NCI-H82 treated with DMSO at 0.1 percent for 48 hours (cell line): ENCODE measurements around the gene PRKX.
"Not testable (repeated sequence)": the region's sequence is repeated elsewhere in the genome, so short reads cannot be mapped to it uniquely, and the experiment has no call there.

ENCODE experiments used
- DNase-seq: peaks from one replicate; lab custom pipeline; 2025; ENCODE audit not compliant: unreplicated experiment; lab: John Stamatoyannopoulos, UW

Gene PRKX

DNA sequence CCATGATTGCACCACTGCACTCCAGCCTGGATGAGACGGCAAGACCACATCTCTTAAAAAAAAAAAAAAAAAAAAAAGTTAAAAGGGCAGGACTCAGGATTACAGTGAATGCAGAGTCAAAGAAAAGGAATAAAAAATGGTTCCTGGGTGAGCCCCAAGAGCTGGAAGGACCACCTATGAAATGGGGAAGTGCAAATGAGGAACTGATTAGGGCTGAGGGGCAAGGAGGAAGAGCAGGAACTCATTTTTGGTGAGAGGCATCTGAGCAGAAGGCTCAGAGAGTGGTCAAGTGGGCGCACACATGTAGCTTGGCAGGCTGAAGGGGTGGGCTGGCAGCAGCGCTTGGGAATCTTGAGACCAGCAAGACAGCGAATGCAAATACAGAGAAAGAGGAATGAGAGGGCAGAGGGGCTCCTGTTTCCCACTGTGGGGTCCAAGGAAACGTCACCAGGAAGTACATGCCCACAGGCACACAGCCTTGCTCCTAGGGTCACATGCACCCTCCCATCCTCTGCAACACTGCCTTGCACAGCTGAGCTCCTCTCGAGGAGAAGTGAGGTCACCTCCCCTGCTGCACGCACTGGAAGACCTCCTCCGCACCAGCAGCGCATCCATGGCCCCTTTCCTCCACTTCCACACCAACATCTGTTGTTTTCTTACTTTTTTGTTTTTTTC, 49.7 kb downstream of the PRKX start:
- not testable (repeated sequence) for DNase-seq

- no peak for DNase-seq
Observed at GRCh38 chrX:3659761-3660160, 53.7 kb downstream of the PRKX start.

DNA sequence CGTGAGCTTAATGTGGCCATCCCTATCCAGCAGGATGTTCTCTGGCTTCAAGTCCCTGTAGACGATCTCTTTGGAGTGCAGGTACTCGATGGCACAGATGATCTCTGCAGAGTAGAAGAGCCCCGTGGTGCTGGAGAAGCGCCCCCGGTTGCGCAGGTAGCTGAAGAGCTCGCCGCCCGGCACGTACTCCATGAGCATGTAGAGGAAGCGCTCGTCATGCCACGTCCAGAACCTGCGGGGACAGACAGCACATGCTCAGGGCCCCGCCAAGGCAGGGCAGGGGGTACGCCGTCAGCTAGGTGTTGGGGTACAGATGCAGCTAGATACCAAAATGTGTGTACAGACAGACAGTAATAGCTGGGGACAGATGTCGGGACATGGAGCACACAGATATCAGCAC, 58.3 kb downstream of the PRKX start:
- DNase-seq = no peak

- no peak for DNase-seq
Observed at GRCh38 chrX:3653111-3653510, 60.3 kb downstream of the PRKX start.

- DNase-seq = peak; percentile 0
Observed at GRCh38 chrX:3651277-3651676, 62.2 kb downstream of the PRKX start.

GRCh38 chrX:3648084-3648483, 65.4 kb downstream of the PRKX start:
- no peak for DNase-seq

DNA sequence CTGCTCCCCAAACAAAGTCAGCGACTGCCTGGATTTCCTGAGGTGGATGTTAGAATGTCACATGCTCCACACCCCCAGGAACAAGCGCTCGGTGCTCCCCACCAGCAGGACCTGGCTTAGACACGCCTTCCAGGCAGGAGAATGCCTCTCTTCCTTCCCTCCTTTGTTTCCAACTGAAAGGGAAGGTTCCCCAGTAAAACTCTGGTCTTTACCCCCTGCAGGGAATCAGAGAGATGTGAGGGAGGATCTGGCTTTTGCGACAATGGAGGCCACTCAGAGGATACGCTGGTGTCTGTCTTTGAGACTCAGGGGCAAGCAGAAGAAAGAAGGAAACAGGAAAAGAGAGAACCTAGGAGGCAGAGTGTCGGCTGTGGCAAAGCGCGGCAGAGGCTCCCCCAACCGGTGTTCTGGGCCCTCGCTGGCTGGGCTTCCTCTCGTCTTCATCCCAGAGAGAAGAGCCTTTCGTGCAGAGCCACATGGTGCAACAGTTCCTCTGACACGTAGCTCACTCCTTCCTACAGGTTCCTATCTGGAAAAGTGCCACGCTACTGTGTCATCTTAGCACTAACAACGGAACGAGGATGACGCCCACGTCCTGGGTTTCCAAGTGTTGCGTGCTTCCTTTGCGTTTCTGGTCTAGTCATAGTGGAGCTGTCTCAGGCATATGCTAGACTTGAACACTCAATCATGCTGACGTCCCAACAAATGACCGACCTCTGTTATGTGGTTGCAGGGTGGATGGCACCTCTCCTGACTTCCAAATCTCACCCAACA, 73.4 kb downstream of the PRKX start:
- DNase-seq = not testable (repeated sequence)

DNA sequence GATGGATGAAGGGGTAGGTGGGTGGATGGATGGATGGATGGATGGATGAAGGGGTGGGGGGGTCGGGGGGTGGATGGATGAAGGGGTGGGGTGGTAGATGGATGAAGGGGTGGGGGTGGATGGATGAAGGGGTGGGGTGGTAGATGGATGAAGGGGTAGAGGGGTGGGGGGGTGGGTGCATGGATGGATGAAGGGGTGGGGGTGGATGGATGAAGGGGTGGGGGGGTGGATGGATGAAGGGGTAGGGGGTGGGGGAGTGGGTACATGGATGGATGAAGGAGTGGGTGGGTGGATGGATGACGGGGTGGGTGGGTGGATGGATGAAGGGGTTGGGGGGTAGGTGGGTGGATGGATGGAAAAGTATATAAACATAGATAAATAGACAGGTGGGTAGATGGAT, 74.2 kb downstream of the PRKX start:
- no peak for DNase-seq

GRCh38 chrX:3638280-3638873, 75.1 kb downstream of the PRKX start:
- no peak for DNase-seq

- no peak for DNase-seq
Observed at GRCh38 chrX:3636803-3637202, 76.6 kb downstream of the PRKX start.

DNA sequence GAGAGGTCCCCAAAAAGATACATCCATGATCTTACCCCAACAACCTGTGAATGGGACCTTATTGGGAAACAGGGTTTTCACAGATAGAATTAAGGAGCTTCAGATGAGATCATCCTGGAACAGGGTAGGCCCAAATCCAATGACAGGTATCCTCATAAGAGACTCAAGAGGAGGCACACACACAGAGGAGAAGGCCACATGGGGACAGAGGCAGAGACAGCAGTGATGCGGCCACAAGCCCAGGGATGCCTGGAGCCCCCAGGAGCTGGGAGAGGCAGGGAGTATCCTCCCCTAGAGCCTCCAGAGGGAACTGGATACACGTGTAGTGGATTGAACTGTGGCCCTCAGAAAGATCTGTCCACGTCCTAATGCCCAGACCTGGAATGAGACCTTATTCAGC, 82.3 kb downstream of the PRKX start:
- no peak for DNase-seq

GRCh38 chrX:3627594-3627993, 85.9 kb downstream of the PRKX start:
- no peak for DNase-seq

DNA sequence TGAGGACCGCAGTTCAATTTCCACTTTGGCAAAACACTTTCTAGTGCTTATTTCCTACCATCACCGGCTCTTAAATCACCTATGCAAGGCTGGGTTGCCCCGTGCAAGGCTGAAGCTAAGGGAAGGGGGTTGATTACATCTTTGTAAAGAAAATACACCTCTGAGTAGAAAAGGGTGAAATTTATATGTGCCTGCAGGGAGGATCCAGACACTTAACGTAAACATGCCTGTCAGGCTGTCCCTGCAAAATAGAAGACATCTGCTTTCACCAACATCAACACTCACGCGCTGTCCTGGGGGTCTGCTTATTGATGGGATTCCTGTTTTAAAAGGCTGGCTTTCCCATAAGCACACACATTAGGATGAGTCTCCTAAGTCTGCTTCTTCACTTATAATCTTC, 92.0 kb downstream of the PRKX start:
- DNase-seq = no peak

DNA sequence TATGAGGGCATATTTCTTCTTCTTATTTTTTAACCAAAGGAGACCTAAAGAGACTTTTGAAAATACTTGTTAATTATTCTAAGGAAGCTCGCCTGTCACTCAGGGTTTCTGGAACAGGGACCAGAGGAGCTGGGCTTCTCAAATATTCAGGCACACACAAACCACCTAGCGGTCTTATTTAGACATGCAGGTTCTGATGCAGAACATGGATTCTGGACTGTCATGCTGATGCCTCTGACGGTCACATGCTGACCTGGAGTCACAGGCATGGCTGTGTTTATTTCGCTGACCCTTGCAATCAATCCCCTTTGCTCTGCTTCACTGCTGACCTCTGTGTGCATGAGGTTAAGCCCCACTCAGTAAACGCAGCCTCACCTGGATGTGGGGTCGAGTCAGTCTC, 101.7 kb downstream of the PRKX start:
- DNase-seq = not testable (repeated sequence)

- DNase-seq = no peak
Observed at GRCh38 chrX:3609810-3610209, 103.6 kb downstream of the PRKX start.

GRCh38 chrX:3603026-3603661, 110.3 kb downstream of the PRKX start:
- no peak for DNase-seq

DNA sequence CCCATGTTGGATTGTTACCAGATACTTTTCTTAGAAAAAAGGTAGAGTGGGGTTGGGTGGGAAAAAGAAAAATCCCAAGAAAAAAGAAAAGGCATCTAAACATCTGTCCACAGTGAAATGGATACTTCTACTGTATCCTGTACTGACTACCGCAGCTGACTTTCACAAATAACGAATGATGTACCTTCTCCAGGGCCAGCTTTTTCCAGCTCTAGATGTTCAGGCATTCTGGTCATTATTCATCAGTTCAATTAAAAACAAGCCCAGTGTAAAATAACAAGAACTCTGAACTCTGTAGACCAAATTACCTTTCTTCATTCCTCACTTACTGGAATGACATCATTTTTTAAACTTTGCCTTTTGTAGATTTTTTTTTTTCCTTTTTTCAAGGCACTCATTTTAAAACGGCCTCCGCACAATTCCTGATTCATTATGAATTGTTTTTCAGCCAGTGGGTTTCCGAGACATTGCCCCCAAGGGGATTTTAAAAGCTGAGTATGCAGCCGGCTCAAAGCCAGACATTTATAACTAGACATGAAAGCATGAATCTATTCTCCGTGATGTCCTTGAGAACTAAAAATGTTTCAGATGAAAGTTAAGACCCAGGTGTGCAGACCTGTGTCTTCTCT, 113.5 kb downstream of the PRKX start:
- no peak for DNase-seq

DNA sequence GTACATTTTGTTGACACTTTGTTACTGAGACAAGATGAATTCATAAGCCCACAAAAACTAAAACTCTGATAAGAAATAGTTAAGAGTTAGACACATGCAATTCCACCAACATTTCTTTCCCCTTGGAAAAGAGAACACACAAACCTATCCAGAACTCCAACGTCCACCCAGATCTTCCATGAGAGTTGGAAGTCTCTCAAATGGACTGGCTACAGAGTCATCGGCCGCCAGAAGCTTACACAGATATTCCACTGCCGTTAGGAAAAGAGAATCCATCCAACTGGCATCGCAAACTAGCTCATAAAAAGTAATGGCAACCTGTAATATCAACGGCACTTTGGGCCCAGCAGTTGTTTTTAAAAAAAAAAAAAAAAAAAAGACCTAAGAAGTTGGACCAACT, 114.7 kb downstream of the PRKX start:
- DNase-seq = no peak

DNA sequence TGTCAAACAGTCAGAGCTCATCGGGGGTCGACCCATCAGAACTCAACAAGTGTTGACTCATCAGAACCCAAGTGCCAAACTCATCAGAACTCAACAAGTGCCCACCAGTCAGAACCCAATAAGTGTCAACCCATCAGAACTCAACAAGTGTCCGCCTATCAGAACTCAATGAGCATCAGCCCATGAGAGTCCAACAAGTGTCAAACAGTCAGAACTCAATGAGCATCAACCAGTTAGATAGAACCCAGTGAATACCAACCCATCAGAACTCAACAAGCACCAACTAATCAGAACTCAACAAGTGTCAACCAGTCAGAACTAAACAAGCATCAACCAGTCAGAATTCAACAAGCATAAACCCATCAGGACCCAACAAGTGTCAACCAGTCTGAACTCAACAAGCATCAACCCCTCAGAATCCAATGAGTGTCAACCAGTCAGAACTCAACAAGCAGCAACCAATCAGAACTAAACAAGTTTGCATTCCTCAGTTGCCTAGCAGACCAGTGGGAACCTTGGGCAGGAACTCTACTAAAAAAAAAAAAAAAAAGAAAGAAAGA, 115.3 kb downstream of the PRKX start:
- no peak for DNase-seq

DNA sequence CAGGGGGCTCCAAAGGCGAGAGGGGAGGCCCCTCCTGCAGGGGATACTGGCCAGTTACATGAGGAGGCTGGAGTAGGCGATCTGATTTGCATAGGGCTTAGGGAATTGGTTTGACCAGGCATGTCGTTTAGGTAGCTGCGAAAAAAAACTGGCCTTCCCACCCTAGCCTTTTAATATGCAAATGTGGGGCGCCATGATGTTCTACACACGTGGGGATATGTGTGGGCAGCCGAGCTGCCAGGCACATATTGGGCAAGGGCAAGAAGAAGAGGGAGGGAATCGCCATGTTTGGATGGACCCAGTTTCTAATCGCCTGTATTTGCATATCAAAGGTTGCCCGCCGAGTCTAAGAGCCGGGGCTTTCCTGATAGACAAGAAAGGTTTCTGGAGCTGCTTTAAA, 121.3 kb downstream of the PRKX start:
- no peak for DNase-seq

DNA sequence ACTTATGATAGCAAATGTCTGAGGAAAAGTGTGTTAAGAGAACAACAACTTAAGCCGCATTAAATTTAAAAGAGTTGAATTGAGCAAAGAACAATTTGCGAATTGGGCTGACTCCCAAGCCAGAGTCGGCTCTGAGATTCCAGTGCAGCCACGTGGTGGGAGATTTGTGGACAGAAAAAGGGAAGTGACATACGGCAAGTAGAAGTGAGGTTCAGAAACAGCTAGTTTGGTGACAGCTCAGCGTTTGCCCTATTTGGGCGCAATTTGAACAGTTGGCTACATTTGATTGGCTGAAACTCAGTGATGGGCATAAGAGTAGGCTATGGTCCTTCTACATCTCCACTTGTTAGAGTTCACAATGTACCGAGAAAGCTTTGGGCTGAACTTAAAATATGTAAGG, 124.0 kb downstream of the PRKX start:
- no peak for DNase-seq
